GM21619 (cell line): ENCODE results near the gene PTPRN2.
"Not testable (repeated sequence)": the region's sequence is repeated elsewhere in the genome, so short reads cannot be mapped to it uniquely, and the experiment has no call there.

Experiments used
- ATAC-seq: cut with Tn5 transposase; IDR thresholded peaks from one replicate; pipeline ENCODE4 v1.9.1; 2021; ENCODE audit not compliant: unreplicated experiment

Gene PTPRN2

GRCh38 chr7:158587162-158588084, at the start of gene PTPRN2:
Gene PTPRN2 (minus strand): TSS chr7:158587823.
- ATAC-seq, result peak; percentile 66

DNA sequence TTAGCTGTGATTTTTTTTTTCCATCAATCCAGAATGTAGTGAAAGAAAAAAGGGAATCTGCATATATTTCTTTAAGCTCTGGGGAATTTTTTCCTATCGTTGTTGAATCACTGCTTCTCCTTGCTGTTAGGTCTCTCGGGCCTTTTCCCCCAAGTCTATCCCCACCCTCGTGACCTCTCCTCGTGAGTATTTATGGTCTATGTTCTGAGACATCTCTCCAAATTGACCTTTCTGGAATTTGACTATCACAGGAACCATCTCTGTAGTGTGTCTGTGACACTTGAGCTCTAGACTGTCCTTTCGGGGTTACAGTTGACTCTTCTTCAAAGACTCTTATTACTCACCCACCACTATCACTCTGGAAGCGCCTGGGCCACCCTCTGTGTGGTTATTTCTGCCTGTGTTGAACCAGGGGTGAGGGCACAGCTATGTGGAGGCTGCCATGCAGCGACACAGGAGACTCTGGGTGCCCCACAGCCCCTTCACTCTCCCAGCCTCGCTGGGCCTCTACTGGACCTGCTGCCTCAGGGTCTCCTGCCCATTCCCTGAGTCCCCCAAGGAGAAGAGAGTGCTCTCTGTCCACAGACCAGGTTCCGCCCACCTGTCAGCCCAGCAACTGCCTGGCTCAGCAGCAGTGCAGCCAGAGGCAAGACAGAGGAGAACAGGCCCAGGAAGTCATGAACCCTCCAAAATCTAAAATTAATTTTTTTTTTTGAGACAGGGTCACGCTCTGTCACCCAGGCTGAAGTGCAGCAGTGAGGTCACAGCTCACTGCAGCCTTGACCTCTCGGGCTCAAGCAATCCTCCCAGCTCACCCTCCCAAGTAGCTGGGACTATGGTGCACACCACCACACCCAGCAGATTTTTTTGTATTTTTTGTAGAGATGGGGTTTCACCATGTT, 45.7 kb upstream of the PTPRN2 start:
- ATAC-seq, result peak; percentile 75

- no peak for ATAC-seq
These were observed 44.1 kb upstream of the PTPRN2 start for GRCh38 chr7:158631574-158632195.

GRCh38 chr7:158626289-158626688, 38.7 kb upstream of the PTPRN2 start:
- not testable (repeated sequence) for ATAC-seq

DNA sequence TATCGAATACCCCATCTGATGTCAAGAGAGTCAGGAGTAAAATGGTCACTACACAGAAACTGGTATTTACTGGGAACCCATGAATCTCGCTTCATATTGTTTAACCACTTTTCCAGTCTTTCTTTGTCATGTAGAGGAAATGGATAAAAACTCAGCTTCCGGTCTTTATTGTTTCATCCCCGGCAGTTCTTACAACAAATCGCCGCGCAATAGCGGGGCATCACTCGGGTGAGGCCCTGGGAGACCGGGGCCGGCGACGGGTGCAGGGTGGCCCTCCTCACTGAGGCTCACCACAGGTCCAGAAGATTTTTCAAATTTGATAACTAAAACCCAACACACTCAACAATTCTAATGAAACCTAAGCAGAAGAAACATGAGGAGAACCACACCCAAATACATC, 35.6 kb upstream of the PTPRN2 start:
- no peak for ATAC-seq

- no peak for ATAC-seq
These were observed 33.3 kb upstream of the PTPRN2 start for GRCh38 chr7:158620839-158621441.

- no peak for ATAC-seq
These were observed 32.8 kb upstream of the PTPRN2 start for GRCh38 chr7:158620418-158620817.

GRCh38 chr7:158618745-158619140, 31.1 kb upstream of the PTPRN2 start:
- ATAC-seq, result no peak

GRCh38 chr7:158617737-158618128, 30.1 kb upstream of the PTPRN2 start:
- no peak for ATAC-seq

GRCh38 chr7:158616050-158616449, 28.4 kb upstream of the PTPRN2 start:
- ATAC-seq, result no peak

GRCh38 chr7:158614700-158615099, 27.1 kb upstream of the PTPRN2 start:
- ATAC-seq, result no peak

GRCh38 chr7:158613481-158613880, 25.9 kb upstream of the PTPRN2 start:
- ATAC-seq, result peak; percentile 86

GRCh38 chr7:158612546-158612945, 24.9 kb upstream of the PTPRN2 start:
- ATAC-seq, result no peak

- no peak for ATAC-seq
These were observed 23.9 kb upstream of the PTPRN2 start for GRCh38 chr7:158611541-158611940.

GRCh38 chr7:158609313-158609974, 21.8 kb upstream of the PTPRN2 start:
- no peak for ATAC-seq

DNA sequence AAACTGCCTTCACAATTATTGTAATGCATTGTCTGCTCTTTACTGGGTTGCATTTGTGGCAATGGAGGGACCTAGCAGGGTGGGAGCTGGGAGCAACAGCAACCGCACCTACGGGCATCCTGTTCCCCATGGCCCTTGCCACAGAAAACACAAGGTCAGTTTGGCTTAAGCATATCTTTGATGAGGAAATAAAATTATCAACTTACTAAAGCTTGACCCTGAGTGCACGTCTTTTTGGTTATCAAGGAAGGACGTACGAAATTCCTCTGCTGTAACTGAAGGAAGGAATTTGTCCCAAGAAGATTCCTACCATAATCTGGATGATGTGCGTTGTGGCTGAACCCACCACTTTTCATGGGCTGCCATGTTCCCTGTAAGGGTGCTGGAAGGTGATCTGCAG, 19.9 kb upstream of the PTPRN2 start:
- no peak for ATAC-seq

GRCh38 chr7:158606671-158607424, 19.2 kb upstream of the PTPRN2 start:
- no peak for ATAC-seq

GRCh38 chr7:158606129-158606528, 18.5 kb upstream of the PTPRN2 start:
- ATAC-seq, result no peak
